ENCODE measurements around the gene PTRH2. TPM values are rescaled to one million over a fixed set of nuclear protein-coding genes. Genes with fewer than 3 reads are reported as not detected.

Gene PTRH2
- total RNA-seq, 1 experiment from 2014 or later: 59.6 TPM

- H3K4me3 ChIP-seq (replicated peaks in 1 of 2; ENCODE audit: low read depth in 1 of 2, low read length in 2 of 2): no peak overlapping the region
- DNase-seq (ENCODE audit: low read depth, low spot score): no peak
- TF ChIP-seq FOSL1 (IDR thresholded peaks at IDR 0.05; ENCODE audit: low read depth): no peak
- no peak for TF ChIP-seq MAX (IDR thresholded peaks at IDR 0.05)
- TF ChIP-seq SP1 (IDR thresholded peaks at IDR 0.05; ENCODE audit: low read depth): no peak
- no peak for TF ChIP-seq SRF (IDR thresholded peaks at IDR 0.05; ENCODE audit: low read depth)
- TF ChIP-seq ELF1 (IDR thresholded peaks at IDR 0.05; ENCODE audit: borderline replicate concordance, low read depth): no peak
- TF ChIP-seq ZFX (IDR thresholded peaks at IDR 0.05): no peak
- TF ChIP-seq REST (IDR thresholded peaks at IDR 0.05; ENCODE audit: low read depth): no peak
- no peak for TF ChIP-seq CEBPB (IDR thresholded peaks at IDR 0.05; ENCODE audit: low read depth)
- no peak for TF ChIP-seq SIN3A (IDR thresholded peaks at IDR 0.05; ENCODE audit: low read depth)
- TF ChIP-seq CTCF (IDR thresholded peaks at IDR 0.05 in 2 of 3, conservative IDR thresholded peaks at IDR 0.05 in 1 of 3; ENCODE audit: borderline replicate concordance in 1 of 3, insufficient read depth in 1 of 3, low read depth in 2 of 3, low read length in 2 of 3): no peak
- no peak for TF ChIP-seq RAD21 (IDR thresholded peaks at IDR 0.05; ENCODE audit: low read depth)
- no peak for TF ChIP-seq TCF7L2 (IDR thresholded peaks at IDR 0.05; ENCODE audit: borderline replicate concordance, extremely low read depth, insufficient read depth, insufficient read length)
- TF ChIP-seq POLR2A (IDR thresholded peaks at IDR 0.05; ENCODE audit: borderline replicate concordance, extremely low read depth, insufficient read depth, insufficient read length): no peak
- no peak for TF ChIP-seq ZNF274 (IDR thresholded peaks at IDR 0.05; ENCODE audit: low read depth, low read length)
- no peak for TF ChIP-seq EGR1 (IDR thresholded peaks at IDR 0.05; ENCODE audit: low read depth)
- no peak for TF ChIP-seq POLR2AphosphoS5 (IDR thresholded peaks at IDR 0.05; ENCODE audit: low read depth, low read length)
- TF ChIP-seq CBX3 (IDR thresholded peaks at IDR 0.05; ENCODE audit: low read depth): no peak
- TF ChIP-seq YY1 (IDR thresholded peaks at IDR 0.05; ENCODE audit: extremely low read depth, insufficient replicate concordance, low read depth, low read length): no peak
- no peak for TF ChIP-seq ZBTB33 (IDR thresholded peaks at IDR 0.05; ENCODE audit: extremely low read depth, insufficient replicate concordance, low read length)
- H3K79me2 ChIP-seq (ENCODE audit: insufficient read depth, low read length): peaks cover 95% of the 10 kb centered on the region
- ChIA-PET RAD21 (ENCODE audit: low non-redundant PET in 1 of 2, low total read pairs in 2 of 2, uncharacterized antibody in 2 of 2, unreplicated experiment in 2 of 2) (no interaction called here), CTCF (no interaction called here), POLR2A (interaction anchor here (1.3 kb wide), 1 partner anchor 12 kb away, joined by 4 read pairs; no protein-coding TSS in a partner anchor)
- no peaks in the 10 kb centered on the region for H3K9me2 ChIP-seq (ENCODE audit: insufficient read depth)
- ATAC-seq: no peak
- H3K27me3 ChIP-seq (ENCODE audit: insufficient read depth, low read length): no peaks in the 10 kb centered on the region
- H3K4me2 ChIP-seq (ENCODE audit: low read length): no peak overlapping the region
- peaks cover 67 to 81% of the 10 kb centered on the region in 2 experiments for H3K36me3 ChIP-seq (ENCODE audit: control insufficient read depth in 1 of 2, insufficient read depth in 2 of 2, low read length in 2 of 2)
- no peaks in the 10 kb centered on the region for H3K9me3 ChIP-seq (ENCODE audit: control insufficient read depth in 1 of 2, insufficient read depth in 1 of 2, low read depth in 1 of 2, low read length in 2 of 2)
- H4K20me1 ChIP-seq (ENCODE audit: insufficient read depth): peaks cover 10% of the 10 kb centered on the region; the same call in 1 of the 2 replicates
- no peak overlapping the region for H2AFZ ChIP-seq (ENCODE audit: low read depth, low read length, poor library complexity, severe bottlenecking)
- H3K4me1 ChIP-seq (ENCODE audit: control insufficient read depth in 1 of 2, insufficient read depth in 2 of 2, low read length in 2 of 2): peaks cover 25 to 47% of the 10 kb centered on the region in 2 experiments
- intact Hi-C loops (cut with micrococcal nuclease): no loop called here
- H3K27ac ChIP-seq (ENCODE audit: low read depth, low read length): peak overlapping the region; percentile 74
- BruUV-seq (replicated peaks): no TSS peak
- H3K9ac ChIP-seq (ENCODE audit: low read length): no peak overlapping the region
These were observed 37.3 kb downstream of the PTRH2 start for GRCh38 chr17:59669944-59670343.
